TTC549 (cell line): ENCODE data around the gene CIB2.

ENCODE experiments used
- FAIRE-seq: peaks from 2 replicates; lab custom pipeline; 2012; peaks lifted over from hg19 to GRCh38; lab: Jason Lieb, UNC

The CIB2 gene

DNA sequence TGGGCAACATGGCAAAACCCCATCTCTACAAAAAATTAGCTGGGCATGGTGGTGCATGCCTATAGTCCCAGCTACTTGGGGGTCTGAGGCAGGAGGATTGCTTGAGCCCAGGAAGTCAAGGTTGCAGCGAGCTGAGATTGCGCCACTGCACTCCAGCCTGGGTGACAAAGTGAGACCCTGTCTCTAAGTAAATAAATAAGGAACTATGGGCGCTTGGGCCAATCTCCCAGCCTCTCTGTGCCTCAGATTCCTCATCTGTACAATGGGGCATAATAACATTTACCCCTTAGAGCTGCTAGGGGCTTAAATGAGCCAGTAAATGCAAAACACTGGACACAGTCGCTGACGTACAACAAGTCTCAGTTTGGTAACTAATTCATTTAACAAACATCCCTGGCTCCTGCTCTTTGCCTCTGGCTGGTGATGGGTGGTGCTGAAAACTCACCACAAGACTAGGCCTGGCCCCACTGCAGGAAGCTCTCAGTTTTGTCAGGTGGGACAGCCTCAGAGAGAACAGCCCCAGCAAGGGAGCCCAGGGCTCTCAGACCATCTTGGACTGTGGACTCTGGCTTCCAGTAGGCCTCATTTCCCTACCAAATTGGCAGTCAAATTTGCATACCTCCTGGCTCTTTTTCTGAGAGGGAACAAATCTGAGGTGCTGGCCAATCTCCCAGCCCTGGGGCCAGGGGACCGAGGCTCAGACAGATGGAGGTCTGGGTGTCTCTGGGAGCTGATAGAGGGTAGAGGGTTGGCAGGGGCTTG lies 47.4 kb downstream of the CIB2 start:
- no peak for FAIRE-seq

DNA sequence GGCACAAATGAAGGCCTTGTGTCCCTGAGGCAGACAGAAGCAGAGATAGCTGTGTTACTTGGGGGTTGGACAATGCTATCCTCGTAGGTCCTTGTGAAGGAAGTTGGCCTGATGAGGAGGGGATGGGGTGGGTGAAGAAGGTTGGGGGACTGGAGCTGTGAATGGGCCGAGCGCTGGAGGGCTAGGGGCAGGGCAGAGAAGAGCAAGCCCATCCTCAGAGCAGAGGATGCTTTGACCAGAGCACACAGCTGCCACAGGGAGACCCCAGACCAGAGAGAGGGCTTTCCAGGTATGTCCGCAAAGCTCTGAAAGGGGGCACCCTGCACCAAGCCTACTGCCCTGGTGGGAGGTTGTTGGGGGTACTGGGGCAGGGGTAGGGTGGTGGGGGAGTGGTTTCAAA lies 48.1 kb downstream of the CIB2 start:
- no peak for FAIRE-seq

DNA sequence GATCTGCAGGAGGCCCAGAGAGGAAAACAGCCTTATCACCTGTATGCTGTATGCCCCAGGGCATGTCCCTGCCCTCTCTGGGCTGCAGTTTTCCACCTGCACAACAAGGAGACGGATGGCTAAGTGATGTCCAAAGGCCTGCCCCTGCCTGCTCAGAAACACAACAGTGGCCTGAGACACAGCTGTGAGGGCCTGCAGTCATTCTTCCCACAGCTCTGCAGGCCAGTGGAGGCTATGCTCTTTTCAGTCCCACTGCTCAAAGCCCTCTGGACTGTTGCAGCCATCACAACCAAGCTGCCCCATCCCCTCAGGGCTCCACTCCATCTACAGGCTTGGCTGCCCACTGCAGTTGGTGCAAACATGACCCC lies 48.5 kb downstream of the CIB2 start:
- no peak for FAIRE-seq

DNA sequence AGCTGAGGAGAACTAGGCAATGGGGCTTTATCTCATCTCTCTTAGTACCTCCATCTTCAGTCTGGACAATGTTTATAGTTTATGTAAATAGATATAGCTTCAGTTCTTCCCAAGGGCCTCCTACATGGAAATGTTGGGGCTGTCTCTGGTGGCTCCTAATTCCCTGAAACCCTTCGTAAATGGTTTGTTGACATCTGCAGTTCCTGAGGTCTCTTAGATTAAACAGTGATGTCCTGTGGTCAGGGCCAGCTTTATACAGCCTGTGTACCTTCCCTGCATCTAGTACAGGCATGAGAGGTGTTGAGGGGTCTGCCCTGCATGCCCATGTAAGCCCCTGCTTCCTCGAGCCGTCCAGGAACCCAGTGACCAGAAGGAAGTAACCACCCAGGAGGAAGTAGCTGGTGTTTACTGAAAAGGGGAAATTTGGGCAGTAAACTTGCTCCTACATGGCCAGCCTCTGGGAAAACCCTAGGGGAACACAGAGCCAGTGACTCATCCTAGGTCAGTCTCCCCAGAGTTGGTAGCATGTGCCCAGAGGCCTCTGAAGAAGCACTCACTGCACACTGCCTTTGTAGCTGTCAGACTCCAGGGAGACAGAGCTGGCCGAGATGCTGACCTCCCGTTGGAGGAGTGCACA lies 49.0 kb downstream of the CIB2 start:
- FAIRE-seq = no peak

DNA sequence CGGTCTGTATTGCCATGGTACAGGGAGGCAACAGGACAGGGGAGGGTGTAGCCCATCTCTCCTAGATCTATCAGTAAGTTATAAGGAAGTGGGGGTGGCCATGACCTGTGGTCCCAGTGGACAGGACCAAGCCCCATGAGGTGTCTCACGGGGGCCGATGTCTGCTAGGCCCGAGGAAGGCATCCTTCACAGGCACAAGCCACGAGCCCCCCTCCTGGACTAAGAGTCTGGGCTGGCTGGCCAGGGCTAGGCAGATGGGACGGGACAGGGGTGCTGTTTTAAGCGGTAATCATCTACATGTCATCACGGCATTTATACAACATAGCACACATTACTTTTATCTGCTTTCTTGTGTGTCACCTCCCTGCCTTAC lies 51.2 kb downstream of the CIB2 start:
- no peak for FAIRE-seq

DNA sequence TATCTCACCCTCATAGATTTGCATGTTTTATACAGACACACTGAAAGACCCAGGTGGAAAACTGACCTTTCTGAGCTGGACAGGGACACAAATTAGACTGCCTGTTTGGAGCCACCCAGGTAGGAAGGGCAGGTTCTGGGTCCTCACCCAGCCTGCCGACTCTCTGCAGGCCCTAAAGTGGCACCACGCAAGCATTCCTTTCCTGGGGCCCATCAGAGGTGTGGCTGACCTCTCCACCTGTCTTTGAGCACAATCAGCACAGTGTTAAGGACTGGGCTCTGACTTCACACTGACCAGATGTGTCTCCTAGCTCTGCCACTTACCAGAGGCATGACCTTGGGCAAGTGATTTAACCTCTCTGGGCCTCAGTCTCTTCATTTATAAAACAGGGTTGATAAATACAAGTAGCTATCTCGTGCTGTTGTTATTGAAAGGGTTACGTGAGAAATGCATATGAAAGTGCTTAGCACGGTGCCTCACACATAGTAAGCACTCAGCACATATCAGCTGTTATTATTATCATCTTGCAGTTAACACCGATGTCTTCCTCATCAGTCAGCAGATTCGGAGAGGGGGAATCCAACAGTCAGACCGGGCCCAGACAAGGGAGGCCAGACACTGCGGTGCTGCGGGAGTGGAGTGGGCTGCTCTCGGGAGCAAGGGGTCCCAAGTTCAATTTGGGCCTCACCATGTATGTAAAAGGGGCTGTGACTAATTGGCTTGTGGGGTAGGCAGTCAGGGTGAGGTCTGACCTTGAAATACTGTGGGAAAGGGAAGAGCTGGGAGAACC lies 51.8 kb downstream of the CIB2 start:
- no peak for FAIRE-seq

DNA sequence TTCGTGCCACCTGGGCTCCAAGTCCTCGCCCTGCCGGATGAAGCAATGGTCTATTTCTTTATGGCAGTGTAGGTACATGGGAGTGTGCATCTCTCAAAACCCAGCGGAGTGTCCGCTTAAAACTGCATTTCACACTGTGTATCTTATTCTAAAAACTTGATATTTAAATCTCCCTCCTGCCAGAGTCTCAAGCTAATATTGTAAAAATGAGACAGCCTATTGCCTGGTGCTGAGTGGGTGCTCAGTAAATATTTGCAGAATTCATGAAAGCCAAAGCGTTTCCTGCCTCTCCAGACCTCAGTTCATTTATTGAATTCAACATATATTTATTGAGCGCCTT lies 53.4 kb downstream of the CIB2 start:
- FAIRE-seq = no peak

DNA sequence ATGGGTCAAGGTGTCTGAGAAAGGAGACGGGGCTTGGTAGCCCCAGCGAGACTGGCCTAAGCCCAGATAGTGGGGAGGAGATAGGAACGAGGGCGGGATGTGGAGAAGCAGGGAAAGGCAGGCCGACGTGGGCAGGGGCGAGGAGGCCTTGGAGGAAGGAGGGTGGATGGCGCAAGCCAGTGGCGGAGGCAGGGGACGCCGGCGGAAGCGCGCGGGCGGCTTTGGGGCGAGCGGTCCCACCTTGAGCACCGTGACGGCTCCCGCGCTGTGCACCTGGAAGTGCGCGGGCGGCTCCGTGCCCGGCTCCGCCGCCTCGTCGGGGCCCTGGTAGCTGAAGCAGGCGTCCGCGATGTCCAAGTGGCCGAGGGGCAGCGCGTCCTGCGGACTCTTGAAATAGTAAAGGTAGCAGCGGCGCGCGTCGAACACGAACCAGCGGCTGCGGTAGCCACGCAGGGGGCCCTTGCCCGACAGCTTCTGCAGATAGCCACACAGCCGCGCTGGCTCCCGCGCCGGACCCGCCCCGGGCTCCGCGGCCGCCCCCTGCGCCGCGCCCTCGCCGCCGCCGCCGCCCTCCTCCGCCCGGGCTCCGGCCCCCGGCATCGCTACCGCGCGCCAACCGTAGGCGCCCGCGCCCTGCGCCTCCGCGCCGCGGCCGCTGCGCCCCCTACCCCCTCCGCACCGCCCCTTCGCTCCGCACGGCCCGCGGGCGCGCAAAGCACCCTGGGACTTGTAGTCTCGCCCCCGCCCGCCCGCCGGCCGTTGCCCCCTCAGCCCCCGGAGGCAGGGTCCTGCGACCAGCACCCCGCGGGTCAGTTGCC lies 54.0 kb downstream of the CIB2 start, which contains the start of gene TBC1D2B:
Gene TBC1D2B, minus strand, starts transcription at position 659 of the 818 bp plus-strand sequence. Its CDS starts 59 bp downstream, at position 600.
- FAIRE-seq = no peak

DNA sequence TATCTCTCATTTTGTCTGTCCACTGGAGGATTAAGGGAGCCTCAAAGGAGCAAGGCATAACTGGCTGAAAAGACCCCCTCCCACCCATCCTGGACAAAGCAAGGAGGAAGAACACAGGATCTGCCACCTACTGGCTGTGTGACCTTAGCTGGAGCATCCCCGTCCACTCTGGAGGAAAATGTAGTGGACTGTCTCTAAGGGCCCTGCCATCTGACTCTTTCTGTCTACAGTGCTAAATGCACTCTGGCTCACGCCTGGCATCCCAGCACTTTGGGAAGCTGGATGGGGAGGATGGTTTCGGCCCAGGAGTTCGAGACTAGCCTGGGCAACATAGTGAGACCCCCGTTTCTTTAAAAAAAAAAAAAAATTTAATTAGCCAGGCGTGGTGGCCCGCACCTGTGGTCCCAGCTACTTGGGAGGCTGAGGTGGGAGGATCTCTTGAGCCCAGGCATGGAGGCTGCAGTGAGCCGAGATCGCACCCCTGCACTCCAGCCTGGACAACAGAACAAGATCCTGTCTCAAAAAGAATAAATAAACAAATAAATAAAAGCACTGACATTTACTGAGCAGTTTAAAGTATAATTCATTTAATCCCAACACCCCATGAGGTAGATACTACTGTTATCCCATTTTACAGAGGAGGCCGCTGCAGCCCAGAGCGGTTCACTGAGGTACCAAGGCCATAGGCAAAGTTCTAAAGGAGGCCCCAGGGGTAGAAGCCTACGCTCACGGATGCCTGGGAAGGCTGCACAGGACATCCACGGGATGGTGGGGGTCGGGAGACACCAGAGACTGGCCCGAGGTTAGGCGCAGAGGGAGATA lies 54.8 kb downstream of the CIB2 start:
- no peak for FAIRE-seq

DNA sequence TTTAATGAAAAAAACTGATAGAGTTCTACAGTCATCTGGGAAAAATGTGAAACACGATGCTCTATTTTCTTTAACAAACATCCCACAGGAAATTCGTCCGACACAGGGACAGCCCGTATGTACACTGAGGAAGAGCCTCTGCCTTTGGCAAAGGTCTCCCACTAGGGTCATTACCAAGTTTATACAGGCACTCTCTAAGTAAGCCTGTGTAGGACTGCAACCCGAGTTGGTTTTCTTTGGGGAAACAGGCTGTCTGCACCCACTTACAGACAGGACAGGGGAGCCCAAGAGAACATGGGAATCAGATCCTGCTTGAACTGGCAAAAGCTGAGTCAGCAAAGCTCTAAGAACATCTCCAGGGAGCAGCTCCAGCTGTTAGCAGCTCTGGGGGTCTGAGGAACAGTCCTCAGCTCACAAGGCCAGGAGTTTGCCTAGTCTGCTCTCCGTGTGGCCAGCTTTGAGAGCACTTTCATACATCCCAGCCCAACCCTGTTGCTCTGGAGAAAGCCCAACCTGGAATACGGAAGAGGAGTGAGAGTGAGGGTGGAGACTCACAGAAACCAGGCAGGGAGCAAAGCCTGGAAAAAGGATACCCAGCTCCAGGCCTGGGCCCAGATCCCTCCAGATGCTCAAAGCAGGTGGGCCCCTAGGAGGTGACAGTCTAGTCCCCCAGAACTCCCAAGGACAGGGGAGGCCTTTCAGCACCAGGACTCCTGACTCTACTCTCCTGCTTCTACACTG lies 55.6 kb downstream of the CIB2 start:
- FAIRE-seq = no peak

DNA sequence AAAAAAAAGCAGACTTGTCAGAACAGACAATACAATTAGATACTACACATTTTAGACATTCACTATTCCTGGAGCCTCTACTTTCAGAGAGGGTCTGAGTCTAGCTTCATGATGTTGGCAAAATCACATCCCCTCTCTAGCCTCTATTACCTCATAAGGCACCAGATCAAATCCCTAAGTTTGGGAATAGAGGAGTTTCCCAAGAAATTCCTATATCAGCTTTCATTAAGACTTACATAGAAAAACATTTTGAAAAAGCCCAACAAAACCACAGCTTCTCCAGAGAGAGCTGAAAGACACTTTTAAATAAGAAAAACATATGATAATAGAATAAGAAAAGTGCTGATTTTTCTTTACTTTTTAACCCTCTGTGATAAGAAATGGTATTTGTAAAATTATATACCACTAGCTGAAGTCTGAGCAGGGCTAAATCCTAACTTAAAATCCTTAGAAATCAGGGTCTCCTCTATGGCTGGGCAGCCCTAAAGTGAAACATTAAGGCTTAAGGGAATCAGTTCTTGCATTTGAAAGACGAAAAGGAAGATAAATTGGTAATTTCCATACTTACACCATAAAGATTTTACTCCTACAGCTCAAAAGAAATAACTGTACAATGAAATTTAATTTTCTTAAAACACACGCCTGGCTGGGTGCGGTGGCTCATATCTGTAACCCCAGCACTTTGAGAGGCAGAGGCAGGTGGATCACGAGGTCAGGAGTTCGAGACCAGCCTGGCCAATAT lies 58.0 kb downstream of the CIB2 start:
- no peak for FAIRE-seq

DNA sequence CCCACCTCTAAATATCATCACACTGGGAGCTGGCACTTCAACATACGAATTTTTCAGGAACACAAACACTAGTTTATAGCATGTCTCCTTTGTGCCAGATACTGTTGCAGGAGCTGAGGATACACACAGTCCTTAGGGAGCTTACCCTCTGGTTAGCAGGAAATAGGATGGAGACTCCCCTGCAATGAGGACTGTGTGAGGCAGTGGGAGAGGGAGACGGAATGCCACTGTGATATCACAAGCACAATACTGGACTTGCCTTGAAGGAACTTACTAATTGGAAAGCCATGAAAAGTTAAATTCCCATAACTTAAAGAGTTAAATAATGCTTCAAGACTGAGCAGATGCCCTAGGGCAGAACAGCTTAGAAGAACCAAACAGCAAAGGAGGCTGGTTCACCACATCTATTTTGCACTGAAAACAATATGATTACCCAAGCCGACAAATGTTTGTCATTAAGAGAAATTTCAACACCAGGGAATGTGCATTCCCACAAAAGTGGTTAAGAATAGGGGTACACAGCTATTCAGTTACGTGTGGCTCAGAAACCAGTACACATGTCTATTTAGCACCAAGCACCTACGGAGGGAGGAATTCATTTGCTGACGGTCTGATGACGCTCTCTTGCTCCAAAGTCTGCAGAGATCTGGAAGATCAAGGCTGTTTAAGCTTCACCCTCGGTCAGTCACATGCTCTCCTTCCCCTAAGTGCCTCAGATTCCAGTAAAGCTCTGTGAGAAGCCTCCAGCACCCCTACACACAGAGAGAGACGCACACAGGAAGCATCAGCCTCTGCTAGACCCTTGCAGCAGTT lies 59.0 kb downstream of the CIB2 start:
- no peak for FAIRE-seq

DNA sequence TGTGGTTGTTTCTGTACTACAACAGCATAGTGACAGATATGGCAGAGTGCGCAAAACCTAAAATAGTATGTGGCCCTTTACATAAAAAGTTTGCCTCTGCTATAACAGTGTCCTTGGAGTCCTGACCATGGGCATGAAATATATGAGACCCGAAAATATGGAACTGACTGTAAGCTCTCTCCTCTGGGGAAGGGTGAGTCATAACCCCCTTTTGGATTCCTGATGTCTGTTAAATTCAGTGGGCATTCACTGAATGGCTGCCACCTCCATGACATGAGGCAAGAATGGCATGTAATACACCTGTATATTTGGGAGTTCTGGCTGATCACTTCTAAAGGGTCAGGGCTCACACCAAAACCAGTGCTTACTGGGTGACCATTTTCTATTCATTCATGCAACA lies 59.9 kb downstream of the CIB2 start:
- FAIRE-seq = no peak

DNA sequence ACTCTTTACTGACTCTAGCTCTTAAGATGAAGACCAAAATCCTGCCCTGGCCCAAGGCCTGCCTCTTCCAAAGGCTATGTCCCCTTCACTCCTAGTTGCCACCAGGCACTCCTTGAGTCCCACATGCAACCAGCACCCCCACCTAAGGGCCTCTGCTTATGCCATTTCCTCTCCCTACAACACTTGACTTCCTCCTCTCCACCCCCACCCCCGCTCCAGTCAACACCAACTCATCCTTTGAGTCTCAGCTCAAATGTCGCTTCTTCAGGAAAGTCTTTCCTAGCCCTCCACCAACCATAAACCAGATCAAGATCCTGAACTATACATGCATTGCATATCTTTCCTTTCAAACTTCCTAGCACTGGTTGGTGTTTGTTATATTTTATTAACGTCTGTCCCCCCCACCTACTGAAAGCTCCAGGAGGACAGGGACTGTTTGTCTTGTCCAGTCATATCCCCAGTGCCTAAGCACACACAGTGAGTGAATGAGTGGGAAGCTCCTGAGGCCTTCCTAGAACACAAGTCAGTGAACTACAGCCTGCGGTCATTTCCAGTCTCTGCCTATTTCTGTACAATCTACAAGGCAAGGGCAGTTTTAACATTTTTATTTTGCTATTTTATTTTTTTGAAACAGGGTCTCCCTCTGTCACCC lies 61.1 kb downstream of the CIB2 start:
- no peak for FAIRE-seq

DNA sequence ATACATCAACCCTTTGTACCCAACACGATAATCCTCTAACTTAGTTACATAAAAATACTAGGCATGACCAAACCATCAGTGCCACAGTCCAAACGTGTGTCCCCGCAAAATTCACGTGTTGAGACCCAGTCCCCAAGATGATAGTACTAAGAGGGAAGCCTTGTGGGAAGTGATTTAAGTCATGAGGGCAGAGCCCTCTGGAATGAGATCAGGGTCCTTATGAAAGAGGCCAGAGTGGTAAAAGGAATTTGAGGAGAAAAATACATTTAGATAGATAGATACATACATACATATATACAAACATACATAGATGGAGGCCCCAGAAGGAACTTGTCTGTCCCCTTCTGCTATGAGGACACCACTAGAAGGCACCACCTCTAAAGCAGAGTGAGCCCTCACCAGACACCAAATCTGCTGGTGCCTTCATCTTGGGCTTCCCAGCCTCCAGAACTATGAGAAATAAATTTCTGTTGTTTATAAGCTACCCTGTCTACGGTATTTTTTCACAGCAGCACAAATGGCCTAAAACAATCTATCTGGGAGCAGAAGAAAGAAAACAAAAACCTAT lies 61.7 kb downstream of the CIB2 start:
- no peak for FAIRE-seq

DNA sequence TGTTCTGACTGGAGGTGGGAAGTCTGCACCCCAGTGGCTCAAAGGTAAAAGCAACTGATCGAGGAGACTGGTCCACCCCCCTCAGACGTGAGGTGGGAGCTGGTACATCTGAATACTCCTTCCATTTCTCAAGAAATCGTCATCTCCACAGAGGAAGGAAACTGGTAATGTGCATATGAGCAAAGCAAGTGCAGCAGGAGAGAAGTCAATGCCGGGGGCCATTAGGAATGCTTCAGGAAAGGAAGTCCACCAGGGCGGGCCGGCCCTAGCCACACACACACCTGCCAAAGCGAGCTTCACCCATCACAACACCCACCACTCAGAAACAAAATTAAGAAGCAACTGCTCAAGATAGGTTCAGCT lies 62.2 kb downstream of the CIB2 start:
- FAIRE-seq = no peak

DNA sequence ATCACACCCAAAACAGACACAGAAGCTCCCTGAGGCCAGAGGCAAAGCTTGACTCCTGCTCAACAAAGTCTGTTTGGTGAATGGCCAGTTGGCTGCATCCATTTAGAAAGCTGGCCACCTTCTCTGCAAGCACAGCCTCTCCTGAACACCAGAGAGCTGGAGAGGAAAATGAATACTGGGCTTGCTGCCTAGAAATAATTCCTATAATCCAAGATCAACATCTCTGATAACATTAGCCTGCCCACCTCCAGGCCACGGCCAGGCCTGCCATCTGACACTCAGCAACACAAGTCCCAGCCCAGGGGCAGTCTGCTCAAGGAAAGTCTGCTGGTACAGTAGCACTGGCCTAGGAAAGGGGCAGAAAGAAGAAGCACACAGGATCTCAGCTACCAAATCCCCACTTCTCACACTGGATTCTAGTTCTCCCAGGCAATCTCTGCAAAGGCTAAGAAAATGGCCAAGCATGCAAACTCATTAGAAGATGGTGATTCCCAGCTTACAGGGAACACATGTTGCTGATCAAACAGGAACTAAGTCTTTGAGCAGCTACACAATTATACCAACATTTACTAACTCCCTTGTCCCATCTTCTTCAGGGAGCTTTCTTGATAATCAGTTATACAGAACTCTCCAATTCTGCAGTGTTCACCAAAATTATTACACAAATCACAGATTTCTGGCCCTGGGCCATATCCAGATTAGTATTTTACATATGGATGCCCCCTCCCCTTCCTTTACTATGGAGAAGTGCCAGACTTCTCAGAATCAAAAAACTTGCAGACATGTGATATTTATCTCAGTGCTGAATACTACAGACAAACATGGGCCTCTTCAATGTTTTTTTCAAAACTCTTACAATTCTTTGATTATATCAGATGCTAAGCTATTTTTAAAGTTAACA lies 63.7 kb downstream of the CIB2 start:
- no peak for FAIRE-seq
